Right cardiac atrium (tissue), 5 donors: Measurements from ENCODE around the gene GTF2F2. TPM values are rescaled to one million over a fixed set of nuclear protein-coding genes. Genes with fewer than 3 reads are reported as not detected.

Source experiments
- ATAC-seq, 2 donors: fragments of 200-7000 bp; cut with Tn5 transposase; one replicate each; pipeline versions ENCODE4 v1.8.0 to v1.9.1; 2020; ENCODE audit warnings: moderate library complexity in 2 of 2, mild to moderate bottlenecking in 1 of 2
- DNase-seq, 3 donors: peaks; one replicate each; pipeline ENCODE4 v3.0.0-alpha.2; 2020
- H3K27ac ChIP-seq: one replicate; pipeline ENCODE4 v1.5.1; 2013; ENCODE audit warnings: mild to moderate bottlenecking, low read length, control low read depth, moderate library complexity
- H3K27me3 ChIP-seq: one replicate; pipeline ENCODE4 v1.6.1; 2013; ENCODE audit not compliant: control insufficient read depth, insufficient read depth
- H3K4me1 ChIP-seq: one replicate; pipeline ENCODE4 v1.6.1; 2013; ENCODE audit warnings: low read length; ENCODE audit not compliant: control insufficient read depth, insufficient read depth
- H3K4me3 ChIP-seq: one replicate; pipeline ENCODE4 v1.5.1; 2013; ENCODE audit warnings: low read length, control low read depth
- H3K9me3 ChIP-seq: one replicate; pipeline ENCODE4 v1.6.1; 2013; ENCODE audit warnings: low read length; ENCODE audit not compliant: control insufficient read depth
- WGBS: extraction: QIAGEN DNeasy Blood & Tissue Kit; methylation state at CpG from one replicate; pipeline ENCODE4 v1.1.7; 2013; 5-methylcytosine and 5-hydroxymethylcytosine counted together
- intact Hi-C, 4 donors: fragments of 100-400 bp; cut with DNase I; formaldehyde crosslinking; loops; one replicate each; pipeline versions ENCODE4 v1.11.0 to v1.14.0; 2022 to 2023
- long read RNA-seq, 4 donors: library from polyadenylated mRNA; unstranded; transcript quantifications; one replicate each; pipeline ENCODE4 v2.0.0, GENCODE V29; 2020 to 2021
- polyA plus RNA-seq: library from polyadenylated mRNA; stranded (reverse); fragments of 200-250 nt; gene quantifications from one replicate; pipeline ENCODE4 v1.2.3, GENCODE V29; 2013
- total RNA-seq, 4 donors: library from RNA; stranded (reverse); fragmentation: NEBNext Ultra II Directional; extraction: Animal tissue kit (Norgen Biotek cat#: 25700); gene quantifications; one replicate each; pipeline ENCODE4 v1.2.1, GENCODE V29; 2021
- donor health status: healthy with polysubstance abuse.
- donor health status: DM: no; HTN: yes; CAD: no.
- donor health status: DM: no; HTN: no; CAD: no.
- donor health status: DM: no; HTN: yes; CAD: no; lungs with severe emphysema.
- donor health status: DM: yes; HTN: yes; CAD: no.

The GTF2F2 gene
- total RNA-seq (10 to 100 TPM; 13.6 to 18.1 (median 16.2) TPM), polyA plus RNA-seq (19.8 TPM)
- long read RNA-seq, donor 1, transcript GTF2F2-201 (8 exons, 2,239 nt), result major isoform, 29 of 36 reads
- long read RNA-seq, donor 1, partial matches to known transcripts, result 7 of 36 reads
- long read RNA-seq, donor 1, other reads (novel, unspliced or antisense), result 0 of 36 reads
- long read RNA-seq, donor 2, transcript GTF2F2-201 (8 exons, 2,239 nt), result major isoform, 15 of 17 reads
- long read RNA-seq, donor 2, partial matches to known transcripts, result 1 of 17 reads
- long read RNA-seq, donor 2, other reads (novel, unspliced or antisense), result 1 of 17 reads
- long read RNA-seq, donor 3, transcript GTF2F2-201 (8 exons, 2,239 nt), result major isoform, 48 of 52 reads
- long read RNA-seq, donor 3, partial matches to known transcripts, result 3 of 52 reads
- long read RNA-seq, donor 3, other reads (novel, unspliced or antisense), result 1 of 52 reads
- long read RNA-seq, donor 4, transcript GTF2F2-201 (8 exons, 2,239 nt), result major isoform, 15 of 20 reads
- long read RNA-seq, donor 4, partial matches to known transcripts, result 2 of 20 reads
- long read RNA-seq, donor 4, other reads (novel, unspliced or antisense), result 3 of 20 reads

GRCh38 chr13:45119991-45120864, at the start of gene GTF2F2:
Gene GTF2F2, plus strand, starts transcription at chr13:45120510. Its CDS starts 146 bp downstream, at chr13:45120656.
- ATAC-seq, result peak; percentile 95 to 96
- under 1% methylated on average over 53 of the region's 53 CpGs for WGBS
- no peaks in the 10 kb centered on the region for H3K4me1 ChIP-seq
- intact Hi-C loops, result no loop called here
- H3K27me3 ChIP-seq, result no peaks in the 10 kb centered on the region
- peak; percentile 90 to 96 (median 95) for DNase-seq
- H3K4me3 ChIP-seq, result peak within 1 kb of the TSS; percentile 70
- no peaks in the 10 kb centered on the region for H3K9me3 ChIP-seq
- H3K27ac ChIP-seq, result peak within 1 kb of the TSS; percentile 36

GRCh38 chr13:45073809-45074208, 46.5 kb upstream of the GTF2F2 start:
- Histone ChIP-seq H3K4me3 (no peak overlapping the region), H3K27ac (no peak overlapping the region), H3K4me1 (no peaks in the 10 kb centered on the region), H3K27me3 (no peaks in the 10 kb centered on the region), H3K9me3 (no peaks in the 10 kb centered on the region)
- no peak for ATAC-seq
- intact Hi-C loops, result no loop called here
- 73% methylated on average over 4 of the region's 4 CpGs for WGBS
- no peak for DNase-seq

GRCh38 chr13:45074721-45075120, 45.6 kb upstream of the GTF2F2 start:
- H3K27ac ChIP-seq, result no peak overlapping the region
- no peaks in the 10 kb centered on the region for H3K27me3 ChIP-seq
- intact Hi-C loops, result no loop called here
- DNase-seq (no peak), ATAC-seq (no peak)
- H3K4me1 ChIP-seq, result no peaks in the 10 kb centered on the region
- 90% methylated on average over 6 of the region's 6 CpGs for WGBS
- no peak overlapping the region for H3K4me3 ChIP-seq
- no peaks in the 10 kb centered on the region for H3K9me3 ChIP-seq

- 89% methylated on average over 1 of the region's 1 CpG for WGBS
- intact Hi-C loops, result no loop called here
Observed at GRCh38 chr13:45078003-45078402, 42.3 kb upstream of the GTF2F2 start.

GRCh38 chr13:45082964-45083363, 37.3 kb upstream of the GTF2F2 start:
- H3K27me3 ChIP-seq, result no peaks in the 10 kb centered on the region
- H3K27ac ChIP-seq, result no peak overlapping the region
- intact Hi-C loops, result no loop called here
- H3K9me3 ChIP-seq, result no peaks in the 10 kb centered on the region
- H3K4me1 ChIP-seq, result no peaks in the 10 kb centered on the region
- ATAC-seq, result no peak
- WGBS, result 77% methylated on average over 6 of the region's 6 CpGs
- H3K4me3 ChIP-seq, result no peak overlapping the region
- DNase-seq, result no peak

More at GRCh38 chr13:45078003-45078402, 42.3 kb upstream of the GTF2F2 start:
- Histone ChIP-seq H3K9me3 (no peaks in the 10 kb centered on the region), H3K27ac (no peak overlapping the region), H3K4me1 (no peaks in the 10 kb centered on the region), H3K4me3 (no peak overlapping the region), H3K27me3 (no peaks in the 10 kb centered on the region)
- ATAC-seq (no peak), DNase-seq (no peak)

GRCh38 chr13:45084515-45084914, 35.8 kb upstream of the GTF2F2 start:
- Histone ChIP-seq H3K9me3 (no peaks in the 10 kb centered on the region), H3K4me3 (no peak overlapping the region), H3K27ac (no peak overlapping the region), H3K4me1 (no peaks in the 10 kb centered on the region), H3K27me3 (no peaks in the 10 kb centered on the region)
- no peak for DNase-seq
- intact Hi-C loops, result no loop called here
- ATAC-seq, result no peak

GRCh38 chr13:45086484-45086883, 33.8 kb upstream of the GTF2F2 start:
- H3K27me3 ChIP-seq, result no peaks in the 10 kb centered on the region
- H3K4me3 ChIP-seq, result no peak overlapping the region
- 82% methylated on average over 3 of the region's 3 CpGs for WGBS
- no peaks in the 10 kb centered on the region for H3K9me3 ChIP-seq
- ATAC-seq, result no peak
- intact Hi-C loops, result no loop called here
- no peak for DNase-seq
- no peak overlapping the region for H3K27ac ChIP-seq
- H3K4me1 ChIP-seq, result no peaks in the 10 kb centered on the region

GRCh38 chr13:45092663-45093062, 27.6 kb upstream of the GTF2F2 start:
- no peaks in the 10 kb centered on the region for H3K27me3 ChIP-seq
- H3K27ac ChIP-seq, result no peak overlapping the region
- DNase-seq (no peak), ATAC-seq (no peak)
- H3K4me1 ChIP-seq, result no peaks in the 10 kb centered on the region
- no peak overlapping the region for H3K4me3 ChIP-seq
- intact Hi-C loops, result no loop called here
- H3K9me3 ChIP-seq, result no peaks in the 10 kb centered on the region
- 55% methylated on average over 2 of the region's 2 CpGs for WGBS

- H3K4me1 ChIP-seq, result no peaks in the 10 kb centered on the region
- H3K27me3 ChIP-seq, result no peaks in the 10 kb centered on the region
- intact Hi-C loops, result no loop called here
- DNase-seq (no peak), ATAC-seq (no peak)
- H3K27ac ChIP-seq, result no peak overlapping the region
- no peak overlapping the region for H3K4me3 ChIP-seq
- 84% methylated on average over 5 of the region's 5 CpGs for WGBS
- H3K9me3 ChIP-seq, result no peaks in the 10 kb centered on the region
Observed at GRCh38 chr13:45100573-45101262, 19.6 kb upstream of the GTF2F2 start.

- no peak for DNase-seq
- WGBS, result 85% methylated on average over 10 of the region's 10 CpGs
- ATAC-seq, result no peak
- Histone ChIP-seq H3K4me3 (no peak overlapping the region), H3K9me3 (no peaks in the 10 kb centered on the region), H3K4me1 (no peaks in the 10 kb centered on the region), H3K27ac (no peak overlapping the region), H3K27me3 (no peaks in the 10 kb centered on the region)
- intact Hi-C loops, result no loop called here
Observed at GRCh38 chr13:45101327-45102018, 18.8 kb upstream of the GTF2F2 start.
